OCI-LY3 (cell line): ENCODE measurements around the gene VMA21.

Experiments used
- CTCF ChIP-seq: fragments of 200-600, 300-600 bp; sonication (generic); IDR thresholded peaks from 2 replicates; pipeline ENCODE4 v1.5.1; 2014; ENCODE audit warnings: antibody characterized with exemption, low read length, low read depth
- EZH2phosphoT487 ChIP-seq: fragments of 200-600 bp; shearing (Covaris generic); IDR thresholded peaks from 2 replicates; pipeline ENCODE4 v1.6.1; 2018; ENCODE audit warnings: antibody characterized with exemption, mixed run types, low read depth

- TF ChIP-seq CTCF = no peak
- no peak for TF ChIP-seq EZH2phosphoT487
These were observed 12.2 kb upstream of the VMA21 start for GRCh38 chrX:151384807-151385206.
